Hematopoietic multipotent progenitor cell treated with erythropoietin and hydrocortisone succinate and interleukin-3 and kit ligand, for 8 days (in vitro differentiated cells): ENCODE measurements around the gene RAD9A.

Experiments
- DNase-seq: peaks from one replicate; pipeline ENCODE4 v3.0.0-alpha.2; 2015

RAD9A gene

GRCh38 chr11:67442504-67443404 lies 51.0 kb downstream of the RAD9A start:
- no peak for DNase-seq

GRCh38 chr11:67445515-67445914 lies 53.7 kb downstream of the RAD9A start:
- no peak for DNase-seq
